Fibroblast of skin of right quadriceps (primary cell): ENCODE results near the gene ZNF689.

Experiments used
- DNase-seq: peaks from one replicate; pipeline ENCODE4 v3.0.0-alpha.2; 2013

ZNF689 gene

DNA sequence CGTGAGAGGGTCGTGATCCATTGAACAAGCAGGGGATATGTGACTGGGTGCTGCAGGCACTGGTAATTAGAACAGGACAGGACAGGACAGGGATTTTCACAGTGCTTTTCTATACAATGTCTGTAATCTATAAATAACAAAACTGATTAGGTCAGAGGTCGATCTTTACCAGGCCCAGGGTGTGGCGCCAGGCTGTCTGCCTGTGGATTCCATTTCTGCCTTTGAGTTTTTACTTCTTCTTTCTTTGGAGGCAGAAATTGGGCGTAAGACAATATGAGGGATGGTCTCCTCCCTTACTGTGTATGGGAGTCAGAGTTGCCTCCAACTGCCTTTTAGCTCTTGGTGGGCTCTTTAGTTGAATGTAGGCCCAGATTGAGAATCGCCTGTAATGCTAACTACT lies 50.5 kb downstream of the ZNF689 start:
- no peak for DNase-seq

DNA sequence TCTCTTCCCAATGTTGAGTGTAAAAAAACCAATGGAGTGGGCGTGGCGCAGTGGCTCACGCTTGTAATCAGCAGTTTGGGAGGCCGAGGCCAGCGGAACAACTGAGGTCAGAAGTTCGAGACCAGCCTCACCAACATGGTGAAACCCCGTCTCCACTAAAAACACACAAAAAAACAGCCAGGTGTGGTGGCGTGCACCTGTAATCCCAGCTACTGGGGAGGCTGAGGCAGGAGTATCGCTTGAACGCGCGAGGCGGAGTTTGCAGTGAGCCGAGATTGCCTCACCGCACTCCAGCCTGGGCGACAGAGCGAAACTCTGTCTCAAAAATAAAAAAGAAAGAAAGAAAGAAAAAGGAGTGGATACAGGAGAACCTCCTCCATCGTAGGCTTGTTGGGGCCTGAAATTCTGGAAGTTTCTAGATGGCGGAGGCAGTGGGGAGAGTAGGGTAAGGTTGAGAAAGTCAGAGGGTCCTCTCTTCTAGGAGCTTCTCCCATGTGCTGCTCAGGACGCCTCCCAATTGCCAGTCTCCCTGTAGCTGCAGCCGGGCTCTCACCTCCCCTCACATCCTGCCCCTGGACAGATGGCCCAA lies 51.3 kb downstream of the ZNF689 start:
- no peak for DNase-seq

DNA sequence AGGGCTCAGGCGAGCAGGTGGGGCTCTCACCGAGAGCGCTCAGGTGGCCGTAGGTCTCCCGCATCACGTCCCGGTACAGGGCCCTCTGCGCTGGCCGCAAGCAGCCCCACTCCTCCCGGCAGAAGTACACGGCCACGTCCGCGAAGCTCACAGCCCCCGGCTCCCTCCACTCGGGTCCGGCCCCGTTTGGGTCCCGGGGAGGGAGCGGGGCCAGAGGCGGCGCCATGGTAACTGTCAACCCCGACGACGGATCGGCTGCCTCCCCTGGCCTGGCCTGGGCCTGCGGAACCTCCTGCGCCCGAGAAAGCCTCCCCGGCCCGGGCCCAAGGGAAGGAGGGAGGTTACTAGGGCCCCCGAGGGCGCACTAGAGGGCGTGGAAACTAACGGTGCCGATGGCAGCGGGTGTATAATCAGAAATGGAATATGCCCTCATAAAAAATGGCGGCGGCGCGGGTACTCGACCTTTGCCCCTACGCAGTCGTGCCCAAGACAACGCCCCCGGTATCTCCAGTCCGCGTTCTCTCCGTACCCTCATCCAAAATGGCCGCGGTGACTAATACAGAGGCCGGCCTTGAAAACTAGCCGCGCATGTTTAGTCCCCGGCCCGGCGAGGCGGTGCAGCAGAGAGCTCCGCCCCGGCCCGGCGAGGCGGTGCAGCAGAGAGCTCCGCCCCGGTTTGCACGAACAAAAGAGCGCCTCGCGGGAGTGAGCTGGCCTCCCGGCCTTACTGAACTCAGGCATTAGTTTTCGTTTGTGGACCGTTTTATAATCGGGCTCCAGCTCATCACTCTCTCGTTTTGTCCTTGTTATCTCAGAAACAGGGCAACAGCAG lies 52.0 kb downstream of the ZNF689 start, which contains the start of gene ZNF764:
Gene ZNF764 (minus strand): TSS at position 418 of the 832 bp plus-strand sequence. CDS start 192 bp downstream, at position 226.
- DNase-seq, result peak; percentile 99

DNA sequence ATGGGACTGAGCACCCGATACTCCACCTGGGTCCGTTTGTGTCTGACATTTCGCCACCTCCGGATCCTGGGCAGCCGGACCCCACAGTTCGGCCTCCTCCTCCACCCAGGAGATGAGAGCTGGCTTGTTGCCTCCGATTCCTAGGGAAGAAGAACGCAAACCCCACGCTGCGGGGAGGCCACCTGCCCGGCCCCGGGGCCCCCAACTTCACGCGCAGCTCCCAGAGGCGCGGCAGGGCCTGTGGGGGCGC lies 52.6 kb downstream of the ZNF689 start:
- DNase-seq, result no peak

DNA sequence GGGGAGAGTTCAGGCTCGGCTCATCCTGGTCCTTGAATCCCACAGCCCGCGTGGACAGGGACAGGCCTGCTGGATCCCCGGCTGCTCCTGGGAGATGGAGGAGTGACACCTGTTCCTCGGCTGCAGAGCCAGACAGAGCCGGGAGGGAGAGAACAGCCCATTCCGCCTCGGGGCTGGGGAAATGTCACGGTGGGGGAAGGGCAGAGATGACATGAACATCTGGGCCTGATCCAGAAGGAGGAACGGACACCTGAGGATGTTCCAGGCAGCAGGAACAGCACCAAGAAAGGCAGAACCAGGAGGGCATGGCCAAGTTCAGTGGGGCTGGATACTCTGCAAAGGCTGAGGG lies 54.1 kb downstream of the ZNF689 start:
- no peak for DNase-seq

DNA sequence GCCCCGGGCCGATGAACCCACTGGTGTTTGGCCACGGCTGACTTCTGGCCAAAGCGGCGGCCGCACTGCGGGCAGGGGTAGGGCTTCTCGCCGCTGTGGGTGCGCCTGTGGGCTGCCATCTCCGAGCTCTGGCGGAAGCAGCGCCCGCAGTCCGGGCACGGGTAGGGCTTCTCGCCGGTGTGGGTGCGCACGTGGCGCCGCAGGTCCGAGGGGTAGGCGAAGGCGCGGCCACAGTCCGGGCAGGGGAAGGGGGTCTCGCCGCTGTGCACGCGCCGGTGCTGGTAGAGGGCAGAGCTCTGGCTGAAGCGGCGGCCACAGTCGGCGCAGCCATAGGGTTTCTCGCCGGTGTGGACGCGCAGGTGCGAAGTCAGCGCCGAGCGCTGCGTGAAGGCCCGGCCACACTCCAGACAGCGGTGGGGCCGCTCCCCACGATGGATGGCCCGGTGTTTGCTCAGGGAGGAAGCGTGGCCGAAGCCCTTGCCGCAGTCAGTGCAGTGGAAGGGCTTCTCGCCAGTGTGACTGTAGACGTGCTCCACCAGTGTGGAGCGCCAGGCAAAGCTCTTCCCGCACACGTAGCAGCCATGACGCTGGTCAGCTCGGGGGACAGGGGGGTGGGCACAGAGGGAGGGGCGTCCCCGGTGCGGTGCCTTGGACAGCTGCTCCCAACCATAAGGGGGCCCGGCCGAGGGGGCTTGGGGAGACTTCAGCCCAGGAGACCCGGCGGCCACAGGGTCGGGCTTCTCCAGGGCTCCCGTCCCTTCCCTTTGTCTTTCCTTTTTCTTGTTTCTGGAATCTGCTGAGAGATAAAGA lies 54.7 kb downstream of the ZNF689 start:
- DNase-seq, result no peak

DNA sequence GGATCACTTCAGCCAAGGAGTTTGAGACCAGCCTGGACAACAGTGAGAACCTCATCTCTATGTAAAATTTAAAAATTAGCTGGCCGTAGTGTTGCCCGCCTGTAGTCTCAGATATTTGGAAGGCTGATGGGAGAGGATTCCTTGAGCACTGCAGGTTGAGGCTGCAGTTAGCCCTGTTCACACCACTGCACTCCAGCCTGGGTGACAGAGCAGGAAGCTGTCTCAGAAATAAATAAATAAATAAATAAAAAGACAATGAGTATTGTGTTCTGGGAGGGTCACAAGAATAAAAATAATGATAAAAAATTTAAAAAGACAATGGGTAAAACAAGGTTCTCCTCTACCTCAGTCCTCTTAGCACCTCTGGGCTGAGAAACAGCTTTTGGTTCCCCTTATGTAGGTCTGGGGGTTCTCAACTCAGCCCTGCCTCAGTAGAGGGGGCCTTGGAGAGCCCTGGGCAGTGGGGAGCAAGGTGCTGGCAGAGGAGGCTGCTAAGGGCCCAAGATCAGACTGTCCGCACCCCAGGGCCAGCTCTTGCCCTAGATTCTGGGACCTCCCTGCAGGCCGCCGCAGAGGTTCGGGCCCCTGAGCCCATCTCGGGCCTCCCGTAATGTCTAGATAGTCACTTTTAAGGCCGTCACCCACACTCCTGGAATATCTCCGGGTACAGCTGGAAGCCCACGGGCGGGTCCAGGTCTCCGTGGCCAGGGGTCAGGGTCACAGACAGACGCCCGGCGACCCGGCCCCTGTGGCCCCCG lies 55.5 kb downstream of the ZNF689 start:
- DNase-seq, result no peak

DNA sequence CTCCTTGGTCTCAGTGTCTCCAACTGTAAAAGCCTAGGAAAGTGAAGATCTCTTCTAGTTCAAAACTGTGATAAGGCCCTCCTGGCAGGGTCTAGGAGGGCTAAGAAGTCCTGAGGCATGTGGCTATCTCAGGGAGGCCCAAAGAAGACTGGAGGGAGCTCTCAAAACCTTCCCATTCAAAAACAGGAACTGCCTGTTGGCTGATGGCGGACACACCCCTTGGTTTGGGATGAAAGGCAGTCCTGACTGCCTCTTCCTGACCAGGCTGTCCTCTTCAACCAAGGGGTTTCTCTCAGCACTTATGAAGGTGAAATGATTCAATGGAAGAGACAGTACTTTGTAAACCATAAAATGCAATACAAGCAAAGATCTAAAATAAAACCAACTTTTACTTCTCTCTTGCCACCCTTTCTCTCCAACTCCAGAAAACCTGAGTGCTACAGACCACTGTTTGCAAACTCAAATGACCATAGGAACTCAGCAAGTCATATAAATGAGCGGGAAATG lies 56.7 kb downstream of the ZNF689 start:
- DNase-seq, result no peak

DNA sequence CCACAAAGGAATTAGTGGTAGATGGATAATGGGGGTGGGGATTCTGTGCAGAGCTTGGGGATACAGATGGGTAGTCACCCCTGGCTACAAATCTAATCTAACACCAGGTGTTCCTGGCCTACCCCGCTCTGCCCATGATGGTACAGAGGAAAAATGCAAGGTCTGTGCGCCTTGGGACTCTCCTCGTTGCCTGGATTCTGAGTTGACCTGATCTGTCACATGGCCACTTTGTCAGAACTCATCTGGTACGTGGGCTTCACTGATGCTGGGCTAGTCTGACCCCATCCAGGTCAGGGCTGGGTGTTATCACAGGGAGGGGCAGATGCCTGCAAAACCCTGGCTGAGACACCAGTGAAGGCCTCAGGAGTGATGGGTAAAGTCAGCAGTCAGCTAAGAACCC lies 57.2 kb downstream of the ZNF689 start:
- no peak for DNase-seq
